SIG-M5 (cell line): ENCODE data around the gene DOK6.
"Not testable (repeated sequence)": the region's sequence is repeated elsewhere in the genome, so short reads cannot be mapped to it uniquely, and the experiment has no call there.

Source experiments
- DNase-seq: peaks from one replicate; lab custom pipeline; 2025; lab: John Stamatoyannopoulos, UW

The DOK6 gene

DNA sequence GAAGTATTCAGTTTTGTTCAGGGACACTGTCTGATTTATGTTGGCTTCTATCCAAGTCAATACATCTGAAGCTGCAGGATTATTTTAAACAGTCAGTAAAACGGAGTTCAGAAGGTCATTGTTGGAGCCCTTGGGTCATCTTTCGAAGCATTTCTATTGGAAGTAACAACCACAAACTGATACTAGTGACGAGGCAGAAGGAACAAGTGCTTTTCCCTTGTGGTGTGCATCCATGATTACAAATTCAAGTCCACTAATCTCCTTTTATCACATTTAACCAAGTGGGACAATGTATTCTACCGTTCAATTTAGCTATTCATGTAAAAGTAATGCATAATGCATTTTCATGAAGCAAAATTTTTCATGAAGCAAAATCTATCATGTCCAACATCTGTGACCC is 470.0 kb downstream of the DOK6 start:
- no peak for DNase-seq

DNA sequence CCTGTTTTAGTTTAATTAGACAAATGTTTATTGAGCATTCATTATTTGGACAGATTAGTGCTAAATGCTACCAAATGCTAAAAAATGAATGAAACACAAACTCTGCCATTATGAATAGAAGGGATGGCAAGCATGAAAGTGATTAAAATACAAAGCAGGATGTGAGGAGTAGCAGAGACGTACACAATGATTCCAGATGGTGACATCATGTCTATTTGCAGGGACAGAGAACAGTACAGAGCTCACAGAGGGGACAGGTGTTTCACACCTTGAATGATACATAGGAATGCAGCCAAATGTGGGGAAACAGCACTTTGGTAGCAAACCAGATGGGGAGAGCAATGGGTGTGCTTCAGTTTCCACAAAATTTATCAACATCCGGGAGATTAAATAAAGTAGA is 470.7 kb downstream of the DOK6 start:
- DNase-seq: no peak

DNA sequence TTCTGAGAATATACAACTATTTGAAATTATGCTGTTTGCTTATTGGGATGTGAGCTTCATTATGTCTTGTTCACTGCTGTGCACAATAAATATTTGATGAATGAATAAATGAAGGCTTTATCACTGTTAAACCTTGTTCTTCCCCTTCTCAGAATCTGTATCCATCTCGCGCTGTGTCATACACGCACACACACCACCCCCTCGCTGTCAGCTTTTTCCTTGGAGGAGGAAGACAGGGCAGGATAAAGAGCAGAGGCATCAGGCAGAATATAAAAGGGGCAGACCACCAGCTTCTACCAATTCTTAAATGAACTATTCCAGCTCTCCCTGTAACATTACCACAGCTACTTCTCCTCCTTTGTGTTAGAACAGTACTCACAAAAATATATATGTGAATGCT is 472.0 kb downstream of the DOK6 start:
- DNase-seq: no peak

DNA sequence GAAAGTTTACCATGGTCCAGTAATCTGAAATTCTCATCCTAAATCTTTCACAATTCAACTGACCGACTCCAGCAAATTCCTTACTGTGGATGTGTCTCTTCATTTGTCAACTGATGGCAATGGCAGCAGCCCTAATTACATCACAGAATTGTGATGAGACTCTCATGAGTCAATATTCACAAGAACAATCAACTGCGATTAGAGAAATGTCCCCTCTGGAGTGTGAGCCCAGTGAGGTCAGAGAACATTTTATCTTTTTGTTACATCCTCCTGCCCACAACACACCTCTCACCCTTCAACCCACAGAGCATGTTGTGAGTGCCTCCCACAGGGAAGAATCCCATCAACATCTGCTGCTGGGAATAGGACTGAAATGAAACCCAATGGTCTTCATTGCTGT is 473.4 kb downstream of the DOK6 start:
- DNase-seq: no peak

DNA sequence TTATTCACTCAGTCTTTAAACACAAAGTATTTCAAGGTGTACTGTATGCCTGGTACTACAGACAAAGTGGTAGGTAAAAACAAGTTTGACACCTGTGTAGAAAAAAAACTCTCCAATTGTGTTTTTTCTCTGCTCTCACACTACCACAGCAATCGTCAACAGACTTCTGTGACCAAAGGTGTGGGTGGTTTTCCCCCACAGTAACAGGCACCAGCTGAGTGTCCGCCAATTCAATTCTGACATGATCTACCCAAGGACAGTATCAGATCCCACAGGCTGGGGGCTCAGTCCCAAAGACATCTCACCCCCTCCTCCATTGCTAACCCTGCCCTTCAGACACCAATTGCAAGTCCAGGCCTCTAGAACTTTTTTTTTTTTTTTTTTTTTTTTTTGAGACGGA is 475.8 kb downstream of the DOK6 start:
- DNase-seq: no peak

DNA sequence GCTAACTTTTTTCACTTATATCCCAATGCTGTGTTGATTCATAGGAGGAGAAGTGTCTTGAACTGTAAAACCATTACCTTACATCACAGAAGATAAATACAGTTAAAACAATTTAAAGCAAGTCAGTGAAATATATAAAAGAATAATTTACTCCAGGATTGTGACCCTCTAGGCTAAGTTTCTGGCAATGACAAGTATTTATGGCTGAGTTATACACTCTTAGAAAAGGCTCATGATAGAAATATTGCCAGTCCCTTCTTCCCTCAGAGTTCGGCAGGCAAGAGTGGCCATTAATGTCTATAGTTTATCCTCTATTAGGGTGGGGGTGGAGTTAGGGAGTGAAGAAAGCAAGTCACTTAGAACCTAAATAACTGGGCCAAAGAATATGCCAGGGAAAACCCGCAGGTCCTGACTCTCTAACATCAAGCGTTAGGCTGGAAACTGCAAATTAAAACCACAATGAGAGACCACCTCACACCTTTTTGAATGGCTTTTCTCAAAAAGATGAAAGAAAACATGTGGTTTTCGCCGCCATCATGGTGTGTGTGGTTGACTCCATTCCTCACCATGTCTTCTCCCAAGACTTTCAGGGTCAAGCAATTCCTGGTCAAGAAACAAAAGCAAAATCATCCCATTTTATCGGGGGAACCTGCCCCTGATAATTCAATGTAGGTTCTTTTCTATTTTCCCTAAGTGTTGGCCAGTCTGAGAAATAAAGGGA is 477.7 kb downstream of the DOK6 start:
- DNase-seq: no peak

DNA sequence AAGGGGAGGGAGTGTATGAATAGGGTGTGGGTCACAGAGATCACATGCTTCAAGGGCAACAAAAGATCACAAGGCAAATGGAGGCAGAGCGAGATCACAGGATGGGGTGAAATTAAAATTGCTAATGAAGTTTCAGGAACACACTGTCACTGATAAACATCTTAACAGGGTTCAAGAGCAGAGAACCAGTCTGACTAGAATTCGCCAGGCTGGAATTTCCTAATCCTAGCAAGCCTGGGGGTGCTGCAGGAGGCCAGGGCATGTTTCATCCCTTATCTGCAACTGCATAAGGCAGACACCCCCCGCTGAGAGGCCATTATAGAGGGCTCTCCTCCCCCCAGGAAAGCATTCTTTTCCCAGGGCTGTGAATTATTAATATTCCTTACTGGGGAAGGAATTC is 478.4 kb downstream of the DOK6 start:
- not testable (repeated sequence) for DNase-seq

DNA sequence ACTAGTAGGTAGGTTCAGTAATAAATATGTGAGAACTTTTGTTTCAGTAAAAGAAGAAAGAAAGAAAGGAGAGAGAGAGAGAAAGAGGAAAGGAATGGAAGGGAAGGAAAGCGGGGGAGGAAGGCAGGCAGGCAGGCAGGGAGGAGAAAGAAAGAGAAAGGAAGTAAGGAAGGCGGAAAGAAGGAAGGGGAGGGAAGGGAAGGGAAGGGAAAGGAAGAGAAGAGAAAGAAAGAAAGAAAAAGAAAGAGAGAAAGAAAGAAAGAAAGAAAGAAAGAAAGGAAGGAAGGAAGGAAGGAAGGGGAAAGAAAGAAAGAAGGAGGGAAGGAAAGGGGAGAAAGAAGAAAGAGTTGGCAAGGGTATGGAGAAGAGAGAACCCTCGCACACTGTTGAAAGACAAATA is 479.4 kb downstream of the DOK6 start:
- no peak for DNase-seq

DNA sequence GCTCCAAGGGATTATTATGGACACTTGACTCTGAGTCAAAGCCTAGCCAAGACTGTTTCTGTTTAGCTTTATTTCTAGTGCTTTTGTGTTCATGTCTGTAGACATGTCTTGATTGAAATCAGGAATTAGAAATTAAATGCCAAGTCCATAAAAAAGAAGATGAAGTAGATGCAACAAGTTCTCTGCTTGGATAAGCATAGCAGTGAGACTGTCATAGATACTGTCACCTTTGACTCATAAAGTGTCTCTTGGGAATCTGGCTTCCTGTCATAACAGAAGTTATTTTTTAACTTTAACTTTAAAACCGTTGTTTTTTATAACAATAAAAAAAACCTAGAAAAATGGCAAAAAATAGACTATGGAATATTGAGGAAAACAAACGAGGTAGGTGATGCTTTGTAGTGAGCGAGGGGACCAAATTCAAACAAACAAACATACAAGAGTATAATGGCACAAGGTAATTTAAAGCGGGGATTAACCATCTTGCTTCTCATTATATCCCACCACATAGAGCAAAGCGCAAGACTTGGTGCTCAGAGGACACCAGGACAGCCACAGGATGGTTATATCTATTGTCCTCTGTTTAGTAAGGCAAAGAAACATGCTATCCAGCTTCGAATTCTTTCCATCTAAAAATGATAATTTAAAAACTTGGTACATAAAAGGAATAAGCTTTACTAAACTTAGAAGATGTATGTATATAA is 482.4 kb downstream of the DOK6 start:
- DNase-seq: no peak

DNA sequence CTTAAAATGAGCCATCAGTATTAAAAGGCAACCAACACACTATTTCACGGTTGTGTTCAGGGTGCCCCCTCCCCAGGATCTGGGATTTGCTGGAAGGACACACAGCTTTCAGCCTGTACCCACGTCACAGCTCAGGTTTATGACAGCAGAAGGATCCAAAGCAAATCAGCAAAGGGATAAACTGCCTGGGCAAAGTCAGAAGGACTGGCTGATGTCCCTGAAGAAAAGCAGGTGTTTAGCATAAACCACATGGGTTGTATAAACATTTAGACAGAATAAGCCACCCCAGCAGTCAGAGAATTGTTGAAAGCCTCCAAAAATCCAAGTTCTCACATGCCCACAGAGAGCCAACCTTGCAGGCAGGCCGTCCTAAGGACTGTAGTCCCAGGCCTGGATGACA is 483.1 kb downstream of the DOK6 start:
- no peak for DNase-seq

DNA sequence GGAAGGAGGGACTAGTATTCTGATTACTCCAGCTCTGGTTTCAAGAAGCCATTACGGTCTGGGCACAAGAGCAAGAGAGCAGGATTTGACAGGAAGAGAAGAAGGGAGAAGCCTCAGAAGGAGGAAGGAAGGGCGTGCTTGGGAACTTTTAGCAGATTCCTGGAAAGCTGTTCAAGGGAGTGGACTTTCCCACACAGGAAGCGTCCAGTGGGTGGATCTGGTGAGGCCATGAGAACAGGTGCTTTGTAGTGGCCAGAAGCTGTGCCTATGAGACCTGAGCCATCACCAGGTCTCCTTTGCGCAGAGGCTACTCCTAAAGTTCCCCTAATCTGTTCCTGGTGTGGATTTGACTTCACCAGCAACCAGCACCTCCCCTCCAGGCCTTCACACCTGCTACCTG is 484.7 kb downstream of the DOK6 start:
- DNase-seq: no peak

DNA sequence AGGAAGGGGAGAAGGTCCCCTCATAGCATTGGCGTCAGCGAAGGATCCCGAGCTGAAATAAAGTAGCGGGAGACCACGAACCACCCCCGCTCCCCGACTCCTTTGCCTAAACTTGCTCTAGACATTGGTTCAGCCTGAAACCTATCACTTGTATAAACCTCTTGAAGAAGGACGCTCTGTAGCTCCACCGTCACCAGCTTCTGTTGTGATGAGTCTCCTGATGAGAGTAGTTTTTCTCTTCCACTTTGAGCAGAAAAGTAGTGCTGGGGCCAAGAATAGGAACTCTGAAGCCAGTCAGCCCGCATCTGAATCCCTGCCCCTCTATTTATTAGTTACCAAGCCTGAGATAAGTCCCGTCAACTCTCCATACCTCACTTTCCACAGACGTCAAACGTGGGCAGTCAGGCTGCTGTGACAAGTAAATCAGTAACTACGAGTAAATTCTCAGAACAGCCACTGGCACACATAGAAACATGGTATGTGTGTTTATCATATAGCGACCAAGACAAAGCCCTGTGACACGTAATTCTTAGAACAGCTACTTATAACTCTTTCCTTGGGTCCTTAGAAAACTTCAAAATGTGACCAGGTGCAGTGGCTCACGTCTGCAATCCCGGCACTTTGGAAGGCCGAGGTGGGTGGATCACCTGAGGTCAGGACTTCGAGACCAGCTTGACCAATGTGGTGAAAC is 485.3 kb downstream of the DOK6 start:
- no peak for DNase-seq

DNA sequence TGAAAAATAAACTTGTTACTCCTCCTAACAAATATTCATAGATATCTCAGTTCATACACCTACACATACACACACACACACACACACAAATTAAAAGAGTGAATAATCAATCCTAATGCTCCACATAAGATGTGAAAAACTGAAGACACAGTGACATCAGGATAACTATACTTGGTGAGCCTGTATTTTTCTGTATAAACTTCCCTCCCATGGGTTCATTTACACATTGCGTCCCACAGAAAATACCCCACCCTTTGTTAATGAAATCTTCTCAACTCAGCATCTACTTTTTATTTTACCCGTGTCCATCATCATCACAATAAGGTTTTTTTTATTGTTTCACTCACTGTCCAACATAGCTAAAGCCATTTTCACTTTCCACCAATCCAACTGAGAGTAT is 486.6 kb downstream of the DOK6 start:
- DNase-seq: no peak

DNA sequence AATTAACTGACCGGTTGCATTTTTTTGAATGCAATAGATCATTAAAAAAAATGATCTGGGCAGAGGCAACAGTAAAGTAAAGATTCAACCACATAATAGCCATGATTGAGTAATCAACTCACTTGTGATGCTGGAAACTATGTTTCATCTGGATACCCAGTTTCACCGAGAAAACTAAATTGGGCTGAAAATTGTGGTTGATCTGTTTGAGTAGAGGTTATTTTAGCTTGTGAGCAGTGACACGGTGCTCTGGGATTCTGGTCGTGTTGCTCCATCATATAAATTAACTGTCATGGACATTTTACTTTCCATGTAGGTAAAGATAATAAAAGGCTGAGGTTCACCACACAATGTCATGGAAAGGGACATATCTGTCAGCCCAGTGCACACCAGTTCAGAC is 488.3 kb downstream of the DOK6 start:
- no peak for DNase-seq

DNA sequence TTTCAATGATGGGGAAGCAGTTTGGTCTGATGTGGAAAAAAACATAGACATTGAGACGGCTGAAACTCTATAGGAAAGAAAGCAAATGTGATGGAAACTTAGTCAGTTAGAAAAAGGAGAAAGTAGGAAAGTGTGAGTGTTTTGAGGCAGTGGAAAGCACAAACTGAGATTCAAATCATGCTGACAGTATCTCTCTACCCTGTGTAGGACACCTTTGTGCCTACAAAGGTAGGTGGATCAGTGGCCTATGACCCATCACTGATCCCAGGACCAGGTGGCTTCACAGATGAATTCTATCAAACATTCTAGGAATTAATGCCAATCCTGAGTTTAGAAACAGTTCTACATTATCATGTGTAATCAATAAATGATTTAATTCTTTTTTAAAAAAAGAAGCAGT is 489.9 kb downstream of the DOK6 start:
- no peak for DNase-seq

DNA sequence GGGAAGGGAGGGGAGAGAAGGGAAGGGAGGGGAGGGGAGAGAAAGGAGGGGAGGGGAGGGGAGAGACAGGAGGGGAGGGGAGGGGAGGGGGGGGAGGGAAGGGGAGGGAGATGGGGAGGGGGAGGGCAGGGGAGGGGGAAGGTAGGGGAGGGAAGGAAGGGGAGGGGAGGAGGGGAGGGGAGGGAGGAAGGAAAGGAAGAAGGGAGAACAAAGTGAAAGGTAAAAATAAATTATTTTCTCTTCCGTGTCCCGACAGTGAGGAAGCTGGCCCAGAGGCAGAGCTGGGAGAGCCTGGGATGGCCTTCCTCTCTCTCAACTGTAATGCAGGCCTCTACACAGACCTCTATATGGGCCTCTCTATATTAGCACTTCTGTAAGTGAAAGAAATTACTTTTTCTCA is 493.8 kb downstream of the DOK6 start:
- DNase-seq: no peak

DNA sequence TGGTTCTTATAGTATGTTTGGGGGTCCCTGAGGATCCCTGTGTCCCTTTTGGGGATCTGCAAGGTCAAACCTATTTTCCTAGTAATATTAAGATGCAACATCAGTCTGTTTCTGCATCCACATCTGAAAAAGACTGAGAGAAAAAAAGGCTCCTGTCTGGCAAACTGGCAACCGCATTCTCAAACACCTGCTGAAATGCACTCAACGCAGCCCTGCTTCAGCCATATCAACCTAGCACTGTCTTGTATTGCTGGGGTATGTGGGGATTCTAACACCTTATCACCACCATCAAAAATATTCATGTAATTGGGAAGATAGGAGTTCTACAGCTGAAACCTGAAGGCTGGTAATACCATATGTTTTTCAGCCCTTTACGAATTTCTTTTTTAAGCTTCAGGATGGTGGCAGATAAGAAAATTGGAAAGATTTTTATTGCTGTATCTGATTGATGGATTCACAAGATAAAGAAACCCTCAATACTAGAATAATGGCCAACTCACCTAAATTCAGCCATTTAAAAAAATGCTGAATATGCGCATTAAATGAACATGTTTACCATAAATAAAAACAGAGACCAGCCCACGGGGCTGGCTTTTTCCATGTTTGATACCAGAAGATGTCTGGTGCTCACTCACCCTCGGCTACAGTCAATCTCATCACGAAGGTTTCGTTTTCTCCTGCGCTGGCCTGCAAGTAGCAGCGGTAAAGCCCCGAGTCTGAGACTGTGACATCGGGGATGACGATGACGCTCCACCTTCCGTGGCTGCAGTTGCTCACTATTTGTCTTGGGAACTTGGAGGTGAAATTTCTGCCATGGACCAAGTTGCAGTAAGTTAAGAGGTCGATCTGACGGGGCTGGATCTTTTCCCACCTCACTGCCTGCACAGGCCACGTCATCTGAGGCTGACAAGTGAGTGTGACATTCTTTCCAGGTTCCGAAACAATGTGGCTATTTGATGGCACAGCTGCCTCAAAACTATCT is 494.7 kb downstream of the DOK6 start:
- DNase-seq: no peak

DNA sequence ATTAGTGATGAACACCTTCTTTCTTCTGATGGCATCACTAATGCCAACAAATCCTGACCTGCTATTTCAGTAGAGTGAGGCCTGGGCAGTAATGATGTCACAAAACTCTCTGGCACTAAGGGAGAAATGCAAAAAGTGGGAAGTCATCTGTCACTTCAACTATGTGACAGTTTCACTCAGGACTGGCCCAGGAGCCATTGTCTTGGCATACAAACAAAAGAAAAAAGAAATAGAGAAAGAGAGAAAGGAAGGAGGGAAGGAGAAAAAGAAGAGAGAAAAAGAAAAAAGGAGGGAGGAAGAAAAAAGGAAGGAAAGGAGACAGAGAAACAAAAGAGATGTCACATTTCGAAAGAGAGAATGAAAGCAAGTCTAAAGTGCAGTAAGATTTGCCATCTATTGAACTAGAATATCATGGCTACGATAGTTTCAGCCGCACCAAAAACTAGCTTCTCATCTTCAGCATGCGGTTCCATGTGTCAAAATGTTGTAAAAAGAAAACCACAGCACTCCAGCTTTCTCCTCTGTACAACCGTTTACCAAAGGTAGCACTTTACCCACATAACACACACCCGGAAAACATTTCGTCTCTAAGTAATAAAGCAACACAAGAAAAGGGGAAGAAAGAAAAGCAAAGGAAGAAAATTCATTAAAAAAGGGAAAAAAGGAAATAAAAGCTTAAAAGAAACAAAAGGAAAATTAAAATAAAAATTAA is 496.9 kb downstream of the DOK6 start:
- DNase-seq: no peak

DNA sequence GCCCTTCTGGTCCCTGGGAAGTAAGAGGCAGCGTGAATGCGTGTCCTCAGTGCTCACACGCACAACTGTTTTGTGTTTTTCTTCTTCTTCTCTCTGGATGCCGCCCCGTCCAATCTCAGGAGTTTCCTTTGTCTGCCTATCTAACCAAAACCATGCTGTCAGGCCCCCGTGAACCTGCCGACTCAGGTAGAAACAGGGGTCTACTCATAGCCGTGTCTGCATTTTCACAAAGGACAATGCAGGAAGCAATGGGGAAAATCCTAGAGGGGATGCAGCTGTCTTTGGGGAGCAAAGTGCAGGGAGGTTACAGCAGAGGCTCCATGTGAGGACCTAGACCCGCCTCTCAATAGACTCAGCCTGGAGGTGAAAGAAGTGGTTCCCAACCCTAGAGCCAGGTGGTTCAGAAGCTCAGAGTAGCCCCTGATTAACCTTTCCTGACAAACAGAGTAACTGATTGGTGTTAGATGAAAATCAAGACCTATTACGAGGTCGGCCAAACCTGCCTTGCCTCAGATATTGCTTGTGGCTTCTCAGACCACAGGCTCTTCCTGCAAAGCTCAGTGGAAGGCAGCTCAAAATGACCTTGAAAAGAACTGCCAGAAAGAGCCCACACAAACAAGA is 497.7 kb downstream of the DOK6 start:
- DNase-seq: no peak
